Measurements from ENCODE around the gene RPL32.

RPL32 gene

DNA sequence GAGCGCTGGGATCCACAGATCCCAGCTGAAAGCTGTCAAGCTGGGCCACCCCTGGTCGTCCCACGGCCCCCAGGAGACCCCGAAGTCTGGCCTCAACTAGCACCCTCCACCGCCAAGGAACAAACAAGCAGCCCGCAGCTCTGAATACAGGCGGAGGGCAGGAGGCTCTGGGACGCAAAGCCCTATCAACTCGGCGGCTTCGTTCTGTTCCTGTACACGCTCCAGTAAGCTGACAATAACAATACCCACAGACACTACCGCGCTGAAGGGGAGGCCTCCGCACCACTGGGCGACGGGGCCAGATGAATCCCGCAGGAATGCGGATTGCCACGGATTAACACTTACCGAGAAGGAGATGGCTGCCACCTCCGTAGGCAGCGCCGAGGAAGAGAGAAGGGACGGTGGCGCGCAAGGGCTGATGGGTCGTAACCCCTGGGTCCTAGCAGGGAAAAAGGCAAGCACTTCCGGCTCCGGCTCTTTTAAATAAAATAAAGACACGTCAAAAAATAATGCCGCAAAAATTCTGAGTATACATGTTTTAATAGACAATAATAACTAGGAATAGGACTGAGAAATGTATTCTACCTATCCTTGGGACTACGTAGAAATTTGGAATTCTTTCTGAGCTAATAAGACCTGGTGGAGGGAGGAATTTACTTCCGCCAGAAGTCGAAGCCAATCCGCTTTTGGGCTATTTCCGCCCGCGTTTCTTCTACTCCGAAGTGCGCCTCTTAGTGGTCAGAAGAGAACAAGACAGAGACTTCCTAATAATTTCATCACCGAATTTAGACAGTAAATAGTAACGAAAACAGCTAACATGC lies at the start of gene RPL32:
Gene RPL32, minus strand, starts transcription at position 417 of the 821 bp plus-strand sequence. CDS start 1,328 bp downstream, outside the sequence.
- in situ Hi-C loops (cut with HindIII; ENCODE audit: low sequenced_read_pairs) = no loop called here
- peak within 1 kb of the TSS; percentile 100 for H3K4me3 ChIP-seq (ENCODE audit: low read depth, low read length)
- TF ChIP-seq, protein P1, sequence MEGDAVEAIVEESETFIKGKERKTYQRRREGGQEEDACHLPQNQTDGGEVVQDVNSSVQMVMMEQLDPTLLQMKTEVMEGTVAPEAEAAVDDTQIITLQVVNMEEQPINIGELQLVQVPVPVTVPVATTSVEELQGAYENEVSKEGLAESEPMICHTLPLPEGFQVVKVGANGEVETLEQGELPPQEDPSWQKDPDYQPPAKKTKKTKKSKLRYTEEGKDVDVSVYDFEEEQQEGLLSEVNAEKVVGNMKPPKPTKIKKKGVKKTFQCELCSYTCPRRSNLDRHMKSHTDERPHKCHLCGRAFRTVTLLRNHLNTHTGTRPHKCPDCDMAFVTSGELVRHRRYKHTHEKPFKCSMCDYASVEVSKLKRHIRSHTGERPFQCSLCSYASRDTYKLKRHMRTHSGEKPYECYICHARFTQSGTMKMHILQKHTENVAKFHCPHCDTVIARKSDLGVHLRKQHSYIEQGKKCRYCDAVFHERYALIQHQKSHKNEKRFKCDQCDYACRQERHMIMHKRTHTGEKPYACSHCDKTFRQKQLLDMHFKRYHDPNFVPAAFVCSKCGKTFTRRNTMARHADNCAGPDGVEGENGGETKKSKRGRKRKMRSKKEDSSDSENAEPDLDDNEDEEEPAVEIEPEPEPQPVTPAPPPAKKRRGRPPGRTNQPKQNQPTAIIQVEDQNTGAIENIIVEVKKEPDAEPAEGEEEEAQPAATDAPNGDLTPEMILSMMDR (IDR thresholded peaks at IDR 0.05; ENCODE audit: low read depth, low read length) = peak; percentile 81
- DNase-seq (ENCODE audit: low read depth, low spot score) = peak; percentile 99

DNA sequence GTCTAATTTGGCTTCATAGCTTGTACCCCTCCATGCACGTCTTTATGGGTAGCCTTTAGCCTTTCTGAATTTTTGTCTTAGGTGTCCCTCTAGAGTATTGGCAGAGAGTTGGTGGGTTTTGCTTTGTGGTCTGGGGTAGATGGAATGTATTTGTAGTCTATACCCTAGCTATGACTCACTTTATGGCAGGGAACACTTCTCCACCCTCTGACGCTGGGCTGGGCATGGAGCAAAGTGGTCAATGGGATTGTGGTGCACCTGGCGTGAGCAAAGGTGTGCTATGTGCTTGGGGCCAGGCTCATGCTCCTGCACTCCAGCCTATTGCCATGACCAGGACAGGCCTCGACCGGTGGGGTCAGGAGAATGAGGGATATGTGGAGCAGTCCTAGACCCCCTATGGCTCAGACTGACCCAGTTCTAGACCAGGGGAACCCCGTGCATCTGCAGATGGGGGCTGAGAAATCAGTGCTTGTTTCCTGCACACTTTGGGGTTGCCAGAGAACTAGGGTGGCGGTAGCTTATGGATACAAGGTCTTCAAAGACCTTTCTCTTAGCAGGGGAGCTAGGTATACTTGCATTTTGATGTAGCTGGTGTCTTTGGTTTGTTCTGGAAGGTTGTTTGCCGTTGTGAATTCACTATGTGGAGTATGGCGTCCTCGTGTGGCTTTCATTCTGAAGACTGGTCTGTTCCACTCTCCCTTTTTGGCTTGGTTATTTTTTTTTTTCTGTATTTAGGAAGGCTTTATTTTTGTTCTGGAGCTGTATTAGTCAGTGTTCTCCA lies 49.4 kb upstream of the RPL32 start:
- TF ChIP-seq, protein P1 (IDR thresholded peaks at IDR 0.05; ENCODE audit: low read depth, low read length) = no peak
- no peak for DNase-seq (ENCODE audit: low read depth, low spot score)
- in situ Hi-C loops (cut with HindIII; ENCODE audit: low sequenced_read_pairs) = no loop called here
- H3K4me3 ChIP-seq (ENCODE audit: low read depth, low read length) = no peak overlapping the region

DNA sequence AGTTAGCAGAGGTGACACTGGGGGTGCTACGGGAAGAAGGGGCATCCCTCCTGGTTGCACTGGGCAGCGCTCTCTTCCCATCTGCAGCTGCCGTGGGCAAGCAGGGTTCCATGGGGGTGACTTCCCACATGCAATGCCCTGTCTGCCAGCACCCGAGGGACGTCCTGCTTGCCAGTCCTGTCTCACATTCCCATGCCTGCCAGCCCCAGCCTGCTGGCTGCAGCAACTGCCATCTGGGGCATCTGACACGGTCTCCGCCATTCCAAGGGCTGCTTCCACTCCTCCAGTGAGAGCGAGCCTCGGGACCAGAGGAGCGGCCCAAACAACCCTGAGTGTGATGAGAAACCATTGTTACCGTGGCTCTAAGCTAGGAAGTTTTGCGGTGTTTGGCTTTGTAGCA lies 45.4 kb upstream of the RPL32 start:
- TF ChIP-seq, protein P1 (IDR thresholded peaks at IDR 0.05; ENCODE audit: low read depth, low read length) = no peak
- in situ Hi-C loops (cut with HindIII; ENCODE audit: low sequenced_read_pairs) = no loop called here
- no peak overlapping the region for H3K4me3 ChIP-seq (ENCODE audit: low read depth, low read length)
- DNase-seq (ENCODE audit: low read depth, low spot score) = no peak

DNA sequence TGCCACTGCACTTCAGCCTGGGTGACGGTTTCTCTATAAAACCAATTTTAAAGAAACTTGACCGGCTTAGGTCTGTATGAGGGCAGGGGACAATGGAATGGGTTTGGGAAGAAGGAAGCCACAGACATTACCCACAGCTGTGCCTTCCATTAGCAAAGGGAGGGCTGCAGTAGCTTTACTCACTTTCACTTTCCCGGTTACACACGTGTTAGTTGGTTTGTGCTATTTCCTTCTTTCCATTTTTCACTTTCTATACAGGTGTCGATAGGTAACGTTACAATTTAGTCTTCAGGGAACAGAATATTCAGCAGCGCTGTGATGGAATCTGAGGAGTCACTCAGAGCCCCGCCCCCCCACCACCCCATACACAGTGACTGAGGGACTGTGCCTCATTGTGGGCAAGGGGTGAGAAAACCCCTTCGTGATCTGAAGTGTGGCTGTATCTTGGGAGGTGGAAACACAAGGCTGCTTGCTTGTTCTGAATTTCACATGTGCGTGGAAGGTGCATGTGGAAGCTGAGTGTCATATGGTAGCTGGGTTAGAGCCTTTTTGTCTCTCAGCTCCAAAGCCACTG lies 44.8 kb upstream of the RPL32 start:
- in situ Hi-C loops (cut with HindIII; ENCODE audit: low sequenced_read_pairs) = no loop called here
- TF ChIP-seq, protein P1 (IDR thresholded peaks at IDR 0.05; ENCODE audit: low read depth, low read length) = no peak
- DNase-seq (ENCODE audit: low read depth, low spot score) = no peak
- no peak overlapping the region for H3K4me3 ChIP-seq (ENCODE audit: low read depth, low read length)

DNA sequence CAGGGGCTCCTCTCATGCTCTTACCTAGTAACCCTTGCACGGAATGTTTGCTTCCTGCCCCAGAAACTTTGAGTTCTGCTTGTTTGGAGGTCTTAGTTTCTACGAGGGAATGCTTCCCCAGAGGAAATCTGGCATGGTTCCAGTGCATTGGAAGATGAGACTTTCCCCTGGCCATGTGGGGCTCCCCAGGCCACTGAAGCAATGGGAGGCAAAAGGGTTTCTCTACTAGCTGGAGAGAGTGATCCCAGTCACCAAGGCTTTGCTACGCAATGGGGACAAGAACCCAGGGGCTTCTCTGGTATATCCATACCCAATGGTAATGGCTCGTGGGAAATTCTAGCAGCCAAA lies 44.2 kb upstream of the RPL32 start:
- no peak overlapping the region for H3K4me3 ChIP-seq (ENCODE audit: low read depth, low read length)
- TF ChIP-seq, protein P1 (IDR thresholded peaks at IDR 0.05; ENCODE audit: low read depth, low read length) = no peak
- in situ Hi-C loops (cut with HindIII; ENCODE audit: low sequenced_read_pairs) = no loop called here
- DNase-seq (ENCODE audit: low read depth, low spot score) = no peak

DNA sequence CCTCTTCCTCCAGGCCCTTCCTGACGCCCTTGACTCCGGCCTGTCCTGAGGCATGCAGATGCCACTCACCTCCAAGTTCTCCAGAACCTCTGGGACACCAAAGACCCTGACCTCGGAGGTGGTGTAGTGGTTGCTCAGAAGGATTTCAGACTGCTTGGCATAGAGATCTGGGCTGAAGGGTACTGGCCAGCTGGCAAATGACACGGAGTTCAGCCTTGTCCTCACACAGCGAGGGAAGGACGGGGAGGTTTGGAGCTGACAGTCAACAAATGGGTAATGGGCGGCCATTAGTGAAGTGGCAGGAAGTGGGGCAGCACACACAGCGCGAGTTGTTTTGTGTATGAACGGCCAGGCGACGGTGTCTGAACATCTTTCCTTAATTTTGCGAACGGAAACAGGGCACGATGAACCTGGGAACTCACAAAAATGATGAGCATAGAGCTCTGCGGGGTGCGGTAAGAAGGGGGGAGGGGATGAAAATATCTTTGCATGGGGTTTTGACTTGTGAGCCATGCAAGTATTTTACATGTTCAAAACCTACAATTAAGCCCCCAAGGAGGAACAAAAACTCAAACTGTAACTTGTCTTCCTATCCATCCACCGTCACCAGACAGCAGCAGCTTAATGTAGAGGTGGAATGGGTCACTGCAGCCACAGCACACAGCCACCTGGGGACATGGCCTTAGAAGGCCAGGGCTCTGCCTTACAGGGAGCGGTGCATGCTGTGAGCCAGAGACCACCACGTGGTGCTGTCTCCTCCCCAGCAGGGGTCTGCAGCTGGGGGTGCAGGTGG lies 43.6 kb upstream of the RPL32 start:
- H3K4me3 ChIP-seq (ENCODE audit: low read depth, low read length) = no peak overlapping the region
- DNase-seq (ENCODE audit: low read depth, low spot score) = no peak
- TF ChIP-seq, protein P1 (IDR thresholded peaks at IDR 0.05; ENCODE audit: low read depth, low read length) = no peak
- in situ Hi-C loops (cut with HindIII; ENCODE audit: low sequenced_read_pairs) = no loop called here

Measured in astrocyte of the spinal cord (primary cell).